Measurements from ENCODE around the gene COL20A1.

The COL20A1 gene

GRCh38 chr20:63382551-63383300, 89.7 kb downstream of the COL20A1 start:
- DNase-seq (ENCODE audit: low read depth) = no peak
- Histone ChIP-seq H3K4me1 (ENCODE audit: control insufficient read depth, insufficient read depth, low read length) (no peaks in the 10 kb centered on the region), H3K36me3 (ENCODE audit: control insufficient read depth, insufficient read depth, low read length, severe bottlenecking) (no peaks in the 10 kb centered on the region), H3K9me3 (ENCODE audit: control insufficient read depth, low read length) (peaks cover 15% of the 10 kb centered on the region), H3K4me3 (ENCODE audit: low read length) (no peak overlapping the region), H3K27me3 (replicated peaks; ENCODE audit: control insufficient read depth, insufficient read depth, low read length) (peaks cover 31% of the 10 kb centered on the region), H3K9ac (ENCODE audit: low read length) (no peak overlapping the region)

GRCh38 chr20:63383556-63383955, 90.6 kb downstream of the COL20A1 start:
- no peak for DNase-seq (ENCODE audit: low read depth)
- no peak overlapping the region for H3K4me3 ChIP-seq (ENCODE audit: low read length)
- H3K27me3 ChIP-seq (replicated peaks; ENCODE audit: control insufficient read depth, insufficient read depth, low read length) = peaks cover 23% of the 10 kb centered on the region
- H3K9ac ChIP-seq (ENCODE audit: low read length) = no peak overlapping the region
- H3K9me3 ChIP-seq (ENCODE audit: control insufficient read depth, low read length) = peaks cover 15% of the 10 kb centered on the region
- no peaks in the 10 kb centered on the region for H3K4me1 ChIP-seq (ENCODE audit: control insufficient read depth, insufficient read depth, low read length)
- H3K36me3 ChIP-seq (ENCODE audit: control insufficient read depth, insufficient read depth, low read length, severe bottlenecking) = no peaks in the 10 kb centered on the region

GRCh38 chr20:63384336-63384735, 91.3 kb downstream of the COL20A1 start:
- Histone ChIP-seq H3K9me3 (ENCODE audit: control insufficient read depth, low read length) (peaks cover 22% of the 10 kb centered on the region), H3K27me3 (replicated peaks; ENCODE audit: control insufficient read depth, insufficient read depth, low read length) (peaks cover 19% of the 10 kb centered on the region), H3K4me1 (ENCODE audit: control insufficient read depth, insufficient read depth, low read length) (no peaks in the 10 kb centered on the region), H3K36me3 (ENCODE audit: control insufficient read depth, insufficient read depth, low read length, severe bottlenecking) (no peaks in the 10 kb centered on the region), H3K4me3 (ENCODE audit: low read length) (no peak overlapping the region), H3K9ac (ENCODE audit: low read length) (no peak overlapping the region)
- no peak for DNase-seq (ENCODE audit: low read depth)
